ENCODE results near the gene CYLD. TPM values are rescaled to one million over a fixed set of nuclear protein-coding genes. Genes with fewer than 3 reads are reported as not detected.

CYLD gene
- total and polyA plus RNA-seq, 7 donors: 20.1 to 103 (median 50.5) TPM

DNA sequence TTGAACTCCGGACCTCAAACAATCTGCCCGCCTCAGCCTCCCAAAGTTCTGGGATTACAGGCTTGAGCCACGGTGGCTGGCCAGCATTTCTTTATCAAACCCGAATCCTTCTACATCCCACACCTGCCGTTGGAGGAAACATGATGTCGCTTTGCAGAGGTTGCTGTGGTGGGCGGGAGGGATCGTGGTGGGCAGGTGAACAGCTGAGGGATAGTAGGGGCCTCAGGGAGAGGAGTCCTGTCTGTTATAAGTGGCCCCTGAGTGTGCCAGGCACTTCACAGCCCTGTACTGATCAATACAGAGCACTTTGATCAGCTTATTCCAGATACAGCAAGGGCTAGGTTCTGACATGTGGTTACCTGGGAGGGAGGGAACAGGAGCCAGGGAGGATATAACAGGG lies 76.5 kb downstream of the CYLD start:
- 87 to 90% (median 89%) methylated on average over 8 of the region's 8 CpGs for WGBS, 3 donors
- TF ChIP-seq CTCF (IDR thresholded peaks at IDR 0.05): no peak

DNA sequence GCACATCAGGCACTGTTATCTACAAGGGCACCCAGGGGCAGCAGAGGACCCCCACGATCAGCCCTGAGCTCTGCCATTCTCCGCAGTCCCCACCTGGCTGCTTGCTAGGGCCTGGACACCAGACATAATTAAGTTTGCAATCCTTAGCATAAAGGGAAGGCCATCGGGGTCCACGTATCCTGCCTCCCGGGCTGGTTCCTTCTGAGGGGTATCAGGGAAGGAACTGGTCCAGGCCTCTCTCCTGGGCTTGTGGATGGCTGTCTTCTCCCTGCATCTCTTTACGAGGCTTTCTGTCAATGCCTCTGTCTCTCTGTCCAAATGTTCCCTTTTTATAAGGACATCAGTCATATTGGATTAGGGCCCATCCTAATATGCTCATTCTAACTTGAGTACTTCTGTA lies 77.8 kb downstream of the CYLD start:
- no peaks in the 10 kb centered on the region for H3K36me3 ChIP-seq (ENCODE audit: insufficient read depth in 1 of 2, low read depth in 1 of 2)
- DNase-seq (no peak), ATAC-seq (no peak)
- TF ChIP-seq CTCF (IDR thresholded peaks at IDR 0.05): no peak
- WGBS, 3 donors: 87 to 90% (median 88%) methylated on average over 6 of the region's 6 CpGs
- no peak overlapping the region for H3K27ac ChIP-seq
- no peak overlapping the region for H3K4me3 ChIP-seq
- H3K27me3 ChIP-seq (ENCODE audit: insufficient read depth in 3 of 3, low read length in 2 of 3): no peaks in the 10 kb centered on the region
- no peaks in the 10 kb centered on the region for H3K9me3 ChIP-seq
- intact Hi-C loops (cut with DNase I): no loop called here
- no peaks in the 10 kb centered on the region for H3K4me1 ChIP-seq

More for the DNA sequence above, 76.5 kb downstream of the CYLD start:
- H3K9me3 ChIP-seq: no peaks in the 10 kb centered on the region
- no peak overlapping the region for H3K27ac ChIP-seq
- no peak overlapping the region for H3K4me3 ChIP-seq
- H3K27me3 ChIP-seq (ENCODE audit: insufficient read depth in 3 of 3, low read length in 2 of 3): no peaks in the 10 kb centered on the region
- DNase-seq: no peak
- H3K36me3 ChIP-seq (ENCODE audit: insufficient read depth in 1 of 2, low read depth in 1 of 2): no peaks in the 10 kb centered on the region
- ATAC-seq: no peak
- no peaks in the 10 kb centered on the region for H3K4me1 ChIP-seq
- intact Hi-C loops (cut with DNase I): no loop called here

GRCh38 chr16:50820225-50820624 lies 78.3 kb downstream of the CYLD start:
- Histone ChIP-seq H3K9me3 (peaks cover under 1% of the 10 kb centered on the region), H3K27ac (no peak overlapping the region), H3K4me1 (no peaks in the 10 kb centered on the region), H3K4me3 (no peak overlapping the region), H3K36me3 (ENCODE audit: insufficient read depth in 1 of 2, low read depth in 1 of 2) (no peaks in the 10 kb centered on the region), H3K27me3 (ENCODE audit: insufficient read depth in 3 of 3, low read length in 2 of 3) (no peaks in the 10 kb centered on the region)
- ATAC-seq (no peak), DNase-seq (no peak)
- TF ChIP-seq CTCF (IDR thresholded peaks at IDR 0.05): no peak
- 86 to 90% (median 88%) methylated on average over 5 of the region's 5 CpGs for WGBS, 3 donors
- intact Hi-C loops (cut with DNase I): no loop called here

DNA sequence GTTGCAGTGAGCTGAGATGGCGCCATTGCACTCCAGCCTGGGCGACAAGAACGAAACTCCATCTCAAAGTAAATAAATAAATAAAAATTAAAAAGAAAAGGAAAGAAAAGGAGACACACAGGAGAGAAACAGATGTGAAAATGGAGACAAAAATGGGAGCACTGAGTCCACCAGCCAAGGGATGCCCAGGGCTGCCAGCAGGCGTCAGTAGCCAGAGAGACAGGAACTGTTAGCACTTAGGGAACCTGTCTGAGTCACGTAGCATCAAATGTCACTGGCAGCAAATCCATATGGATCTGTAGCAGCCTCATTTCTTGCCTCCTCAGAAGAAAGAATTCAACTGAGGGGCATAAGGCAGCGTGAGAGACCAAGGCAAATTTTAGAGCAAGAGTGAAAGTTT lies 79.7 kb downstream of the CYLD start:
- Histone ChIP-seq H3K4me1 (no peaks in the 10 kb centered on the region), H3K36me3 (ENCODE audit: insufficient read depth in 1 of 2, low read depth in 1 of 2) (no peaks in the 10 kb centered on the region), H3K27me3 (ENCODE audit: insufficient read depth in 3 of 3, low read length in 2 of 3) (no peaks in the 10 kb centered on the region), H3K4me3 (no peak overlapping the region), H3K27ac (no peak overlapping the region), H3K9me3 (peaks cover 2% of the 10 kb centered on the region)
- ATAC-seq (no peak), DNase-seq (no peak)
- intact Hi-C loops (cut with DNase I): no loop called here
- 68 to 77% (median 69%) methylated on average over 6 of the region's 6 CpGs for WGBS, 3 donors
- TF ChIP-seq CTCF (IDR thresholded peaks at IDR 0.05): no peak

GRCh38 chr16:50822671-50823070 lies 80.8 kb downstream of the CYLD start:
- H3K4me3 ChIP-seq: no peak overlapping the region
- ATAC-seq: no peak

More at GRCh38 chr16:50822671-50823070, 80.8 kb downstream of the CYLD start:
- H3K27me3 ChIP-seq (ENCODE audit: insufficient read depth in 3 of 3, low read length in 2 of 3): no peaks in the 10 kb centered on the region
- no peak for TF ChIP-seq CTCF (IDR thresholded peaks at IDR 0.05)
- WGBS, 3 donors: 82 to 84% (median 83%) methylated on average over 9 of the region's 9 CpGs
- peaks cover 2% of the 10 kb centered on the region for H3K9me3 ChIP-seq
- H3K27ac ChIP-seq: no peak overlapping the region
- H3K4me1 ChIP-seq: no peaks in the 10 kb centered on the region
- no peak for DNase-seq
- H3K36me3 ChIP-seq (ENCODE audit: insufficient read depth in 1 of 2, low read depth in 1 of 2): no peaks in the 10 kb centered on the region
- intact Hi-C loops (cut with DNase I): no loop called here
